ENCODE results near the gene MYO9B.

MYO9B gene

GRCh38 chr19:17213334-17213733 lies 137.8 kb downstream of the MYO9B start:
- no peak for DNase-seq (ENCODE audit: low spot score)

DNA sequence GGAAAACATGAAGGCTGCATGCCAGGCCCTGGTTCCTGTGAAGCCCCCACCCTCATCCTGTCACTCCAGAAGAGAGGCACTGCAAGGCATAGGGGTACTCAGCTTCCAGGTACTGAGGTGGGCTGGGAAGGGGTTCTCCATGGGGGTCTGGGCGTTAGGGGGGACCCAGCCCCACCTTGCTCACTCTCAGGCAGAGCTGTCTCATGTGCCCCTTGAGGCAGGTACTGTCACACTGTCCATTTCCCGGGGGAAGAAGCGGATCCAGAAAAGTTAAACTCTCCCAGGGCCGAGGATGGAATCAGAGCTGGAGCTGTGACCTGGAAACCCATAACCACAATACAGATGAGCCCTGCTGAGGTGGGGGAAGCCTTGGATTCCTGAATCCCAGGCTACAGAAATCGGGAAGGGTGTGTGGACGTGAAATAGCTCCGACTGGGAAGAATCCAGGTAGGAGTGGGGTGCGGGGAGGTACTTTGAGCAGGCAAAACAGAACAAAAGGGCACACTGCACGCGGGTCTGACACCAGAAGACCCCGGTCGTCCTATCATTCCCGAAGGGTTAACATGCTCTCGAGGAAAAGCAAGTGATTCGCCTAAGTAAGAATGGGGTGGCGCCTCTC lies 139.0 kb downstream of the MYO9B start:
- DNase-seq (ENCODE audit: low spot score), result no peak

DNA sequence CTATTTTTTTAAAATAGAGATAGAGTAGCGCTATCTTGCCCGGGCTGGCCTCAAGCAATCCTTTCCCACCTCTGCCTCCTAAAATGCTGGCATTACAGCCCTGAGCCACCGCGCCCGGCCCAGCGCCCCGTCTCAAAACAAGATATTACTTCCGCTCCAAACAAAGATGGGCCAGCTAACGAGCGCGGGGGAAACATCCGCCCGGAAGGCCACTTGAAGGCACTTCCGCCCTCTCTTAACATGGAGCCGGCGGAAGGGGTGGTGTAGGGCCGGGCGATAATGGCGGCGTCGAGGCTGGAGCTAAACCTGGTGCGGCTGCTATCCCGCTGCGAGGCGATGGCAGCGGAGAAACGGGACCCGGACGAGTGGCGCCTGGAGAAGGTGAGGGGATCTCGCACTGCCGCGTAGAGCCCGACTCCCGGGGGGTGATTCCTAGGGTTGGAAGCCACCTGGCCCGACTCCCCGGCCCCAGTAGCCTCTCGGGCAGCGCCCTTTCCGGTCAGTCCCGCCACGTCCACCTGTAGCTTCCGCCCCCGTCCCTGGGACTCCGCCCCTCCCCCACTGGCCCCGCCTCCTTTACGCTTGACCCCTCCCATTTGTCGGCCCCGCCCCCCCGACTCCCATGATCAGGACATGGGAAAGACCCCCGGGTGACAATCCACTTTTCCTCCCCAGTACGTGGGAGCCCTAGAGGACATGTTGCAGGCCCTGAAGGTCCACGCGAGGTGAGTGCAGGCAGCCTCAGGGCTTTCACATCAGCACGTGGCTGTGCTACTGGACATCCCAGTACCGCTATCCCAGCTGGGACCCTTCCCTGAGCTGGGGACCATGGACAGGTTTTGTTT lies 139.8 kb downstream of the MYO9B start, which contains the start of gene USE1:
Gene USE1 (plus strand): TSS at position 231 of the 845 bp plus-strand sequence. CDS start 49 bp downstream, at position 280.
- DNase-seq (ENCODE audit: low spot score), result peak; percentile 90

GRCh38 chr19:17216058-17216670 lies 140.6 kb downstream of the MYO9B start:
- no peak for DNase-seq (ENCODE audit: low spot score)

DNA sequence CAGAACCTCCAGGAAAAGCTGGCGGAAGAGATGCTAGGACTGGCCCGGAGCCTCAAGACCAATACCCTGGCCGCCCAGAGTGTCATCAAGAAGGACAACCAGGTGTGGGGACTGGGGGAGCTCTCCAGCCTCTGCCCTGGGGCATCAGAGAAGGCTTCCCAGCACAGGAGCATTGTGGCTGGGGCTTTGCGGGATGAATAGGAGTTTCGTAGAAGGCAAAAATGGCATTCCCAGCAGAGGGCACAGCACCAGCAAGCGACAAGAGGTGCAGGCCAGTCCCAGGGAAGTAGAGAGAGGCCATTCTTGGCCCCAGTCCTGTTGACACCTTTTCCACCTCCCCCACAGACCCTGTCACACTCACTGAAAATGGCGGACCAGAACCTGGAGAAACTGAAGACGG lies 143.7 kb downstream of the MYO9B start:
- no peak for DNase-seq (ENCODE audit: low spot score)

GRCh38 chr19:17220207-17220758 lies 144.7 kb downstream of the MYO9B start:
- no peak for DNase-seq (ENCODE audit: low spot score)

GRCh38 chr19:17225053-17225452 lies 149.5 kb downstream of the MYO9B start:
- no peak for DNase-seq (ENCODE audit: low spot score)

GRCh38 chr19:17226002-17226933 lies 150.7 kb downstream of the MYO9B start, which contains the start of gene OCEL1:
Gene OCEL1, plus strand, starts transcription at chr19:17226226. Its CDS starts 22 bp downstream, at chr19:17226248.
- peak; percentile 94 for DNase-seq (ENCODE audit: low spot score)

GRCh38 chr19:17227798-17228367 lies 152.3 kb downstream of the MYO9B start:
- no peak for DNase-seq (ENCODE audit: low spot score)

DNA sequence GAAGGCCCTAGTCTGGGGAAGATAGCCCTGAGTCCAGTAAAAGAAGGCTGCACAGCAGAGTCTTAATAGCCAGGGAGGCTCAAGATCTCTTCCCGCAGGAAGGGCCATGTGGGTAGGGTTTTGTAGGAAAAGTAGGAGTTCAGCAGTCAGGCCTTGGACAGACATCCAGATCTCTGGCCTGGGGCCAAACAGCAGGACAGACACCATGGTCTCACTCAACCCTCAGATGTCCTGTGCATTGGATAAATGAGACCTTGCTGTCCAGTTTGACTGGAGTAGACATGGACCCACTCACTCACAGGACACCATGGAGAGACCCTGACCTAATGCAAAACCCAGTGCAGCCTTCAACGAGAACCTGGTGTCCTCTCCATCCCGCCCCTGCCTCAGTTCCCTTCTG lies 154.3 kb downstream of the MYO9B start:
- no peak for DNase-seq (ENCODE audit: low spot score)

DNA sequence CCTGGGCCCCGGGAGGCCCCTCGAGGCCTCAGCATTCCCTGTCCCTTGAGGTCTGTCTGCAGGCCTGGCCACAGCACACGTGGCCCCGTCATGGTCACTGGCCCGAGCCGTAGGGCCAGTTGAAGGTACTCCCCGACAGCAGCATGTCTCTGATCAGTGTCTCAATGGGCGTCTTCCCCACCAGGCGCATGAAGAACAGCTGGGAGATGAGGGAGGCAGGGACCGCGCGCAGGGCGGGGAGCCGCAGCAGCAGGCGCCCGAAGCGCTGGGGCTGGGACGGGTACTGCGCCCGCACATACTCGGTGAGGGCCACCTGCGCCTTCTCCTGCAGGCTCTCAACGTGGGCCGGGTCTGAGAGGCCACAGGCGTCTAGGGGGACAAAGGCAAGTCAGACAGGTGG lies 156.7 kb downstream of the MYO9B start:
- DNase-seq (ENCODE audit: low spot score), result no peak

DNA sequence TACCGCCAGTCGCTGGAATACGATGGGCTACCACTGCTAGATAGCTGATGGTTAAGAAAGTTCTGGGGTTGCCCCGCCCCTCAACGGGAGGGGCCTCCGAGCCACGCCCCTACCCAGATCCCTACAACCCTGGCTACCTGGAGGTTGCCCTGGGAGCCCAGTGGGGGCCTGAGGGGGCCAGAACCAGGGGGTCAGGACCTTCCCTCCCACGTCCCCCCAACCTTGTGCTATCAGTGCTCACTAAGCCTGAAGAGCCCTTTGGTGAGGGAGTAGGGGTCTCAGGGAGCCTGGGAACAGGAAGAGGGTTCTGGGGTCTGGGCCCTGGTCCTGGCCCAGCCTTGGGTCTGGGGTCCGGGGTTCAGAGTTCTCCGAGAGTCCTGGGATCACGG lies 159.3 kb downstream of the MYO9B start:
- peak; percentile 62 for DNase-seq (ENCODE audit: low spot score)

GRCh38 chr19:17235300-17235970 lies 159.9 kb downstream of the MYO9B start:
- peak; percentile 66 for DNase-seq (ENCODE audit: low spot score)

GRCh38 chr19:17235971-17236777 lies 160.6 kb downstream of the MYO9B start:
- DNase-seq (ENCODE audit: low spot score), result no peak

DNA sequence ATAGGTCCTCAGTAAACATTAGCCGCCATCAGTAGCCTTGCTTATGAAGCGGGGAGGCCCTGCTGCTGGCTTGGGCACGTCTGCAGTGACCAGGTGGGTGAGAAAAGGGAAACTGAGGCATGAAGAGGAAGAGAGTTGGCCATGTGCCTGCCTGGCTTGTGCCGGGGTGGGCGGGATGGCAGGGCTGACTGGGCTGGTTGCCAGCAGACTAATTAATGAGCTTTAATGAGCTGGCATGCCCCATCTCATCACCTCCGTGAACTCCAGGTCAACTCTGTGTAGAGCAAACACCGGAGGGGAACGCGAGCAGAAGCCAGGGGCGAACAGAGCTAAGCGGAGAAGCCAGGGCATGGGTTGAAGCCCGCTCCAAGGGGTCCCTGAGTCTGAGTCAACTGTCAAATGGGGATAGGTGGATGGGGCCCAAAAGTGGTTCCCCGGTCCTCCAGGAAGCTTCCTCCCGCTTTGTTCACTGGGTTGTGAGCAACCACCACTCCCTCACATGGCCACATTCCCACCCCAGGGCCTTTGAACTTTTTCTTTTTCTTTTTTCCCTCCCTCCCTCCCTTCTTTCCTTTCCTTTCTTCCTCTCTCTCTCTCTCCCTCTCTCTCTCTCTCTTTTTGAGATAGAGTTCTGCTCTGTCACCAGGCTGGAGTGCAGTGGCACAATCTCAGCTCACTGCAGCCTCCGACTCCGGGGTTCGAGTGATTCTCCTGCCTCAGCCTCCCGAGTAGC lies 161.4 kb downstream of the MYO9B start:
- DNase-seq (ENCODE audit: low spot score), result no peak

GRCh38 chr19:17237747-17238706 lies 162.4 kb downstream of the MYO9B start:
- no peak for DNase-seq (ENCODE audit: low spot score)

DNA sequence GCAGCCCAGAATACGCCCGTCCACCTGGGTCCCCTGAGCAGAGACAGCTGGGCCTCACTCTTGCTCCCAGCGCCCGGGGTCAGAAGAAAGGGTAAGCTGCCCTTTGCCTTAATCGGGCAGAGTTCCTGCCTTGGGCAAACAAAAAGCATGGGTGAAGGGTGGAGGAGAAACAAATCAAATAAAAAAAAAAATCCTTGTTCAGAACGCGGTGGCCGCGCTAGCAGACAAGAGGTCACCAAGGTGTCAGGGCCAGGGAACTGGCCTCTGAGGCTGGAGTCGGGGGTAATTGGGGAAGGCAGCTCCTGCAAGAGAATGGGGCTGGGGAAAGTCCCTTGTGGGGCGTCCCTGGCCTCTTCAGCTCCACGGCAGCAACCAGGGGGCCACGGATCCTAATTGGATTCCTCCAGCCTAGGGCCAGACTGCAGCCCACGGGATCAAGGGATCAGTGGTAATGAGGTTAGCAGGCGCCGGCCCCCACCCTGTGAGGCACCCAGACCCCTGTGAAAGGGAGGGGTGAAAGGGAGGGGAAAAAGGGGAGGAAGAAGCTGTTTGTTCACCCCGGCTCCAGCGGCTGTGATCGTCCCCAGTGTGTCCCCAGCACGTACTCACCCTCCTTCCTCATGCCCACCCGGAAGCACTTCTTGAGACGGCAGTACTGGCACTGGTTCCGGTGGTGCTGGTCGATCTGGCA lies 164.6 kb downstream of the MYO9B start:
- DNase-seq (ENCODE audit: low spot score), result no peak

Measured in germinal center (tissue), 1 donor.